Thyroid gland (tissue), 4 donors: Measurements from ENCODE around the gene ARFGEF3.

ENCODE experiments used
- POLR2A ChIP-seq, 2 donors: fragments of 450-650 bp; IDR thresholded peaks; one replicate each; pipeline ENCODE4 v1.6.1; 2017; ENCODE audit warnings: antibody characterized with exemption in 2 of 2, mild to moderate bottlenecking in 2 of 2, moderate library complexity in 1 of 2
- TF ChIP-seq, protein P1 (sequence below), 6 experiments: fragments of 200-600 bp in 3 of 6; fragments of 450-650 bp in 3 of 6; sonication (generic) in 3 of 6; IDR thresholded peaks; one replicate each; pipeline ENCODE4 v1.5.1; 2016 to 2019; ENCODE audit warnings: antibody characterized with exemption in 6 of 6, mild to moderate bottlenecking in 2 of 6, inconsistent platforms in 1 of 6, moderate library complexity in 1 of 6

GRCh38 chr6:138242987-138243592 is 81.4 kb downstream of the ARFGEF3 start:
- TF ChIP-seq POLR2A (IDR thresholded peaks at IDR 0.05) = no peak
- TF ChIP-seq, protein P1, sequence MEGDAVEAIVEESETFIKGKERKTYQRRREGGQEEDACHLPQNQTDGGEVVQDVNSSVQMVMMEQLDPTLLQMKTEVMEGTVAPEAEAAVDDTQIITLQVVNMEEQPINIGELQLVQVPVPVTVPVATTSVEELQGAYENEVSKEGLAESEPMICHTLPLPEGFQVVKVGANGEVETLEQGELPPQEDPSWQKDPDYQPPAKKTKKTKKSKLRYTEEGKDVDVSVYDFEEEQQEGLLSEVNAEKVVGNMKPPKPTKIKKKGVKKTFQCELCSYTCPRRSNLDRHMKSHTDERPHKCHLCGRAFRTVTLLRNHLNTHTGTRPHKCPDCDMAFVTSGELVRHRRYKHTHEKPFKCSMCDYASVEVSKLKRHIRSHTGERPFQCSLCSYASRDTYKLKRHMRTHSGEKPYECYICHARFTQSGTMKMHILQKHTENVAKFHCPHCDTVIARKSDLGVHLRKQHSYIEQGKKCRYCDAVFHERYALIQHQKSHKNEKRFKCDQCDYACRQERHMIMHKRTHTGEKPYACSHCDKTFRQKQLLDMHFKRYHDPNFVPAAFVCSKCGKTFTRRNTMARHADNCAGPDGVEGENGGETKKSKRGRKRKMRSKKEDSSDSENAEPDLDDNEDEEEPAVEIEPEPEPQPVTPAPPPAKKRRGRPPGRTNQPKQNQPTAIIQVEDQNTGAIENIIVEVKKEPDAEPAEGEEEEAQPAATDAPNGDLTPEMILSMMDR (IDR thresholded peaks at IDR 0.05) = no peak
